ENCODE results near the gene STARD3.
A peak's percentile ranks its signal among the peaks of the same experiment; 100 is the strongest.

Gene STARD3

GRCh38 chr17:39666601-39667261 lies 29.8 kb downstream of the STARD3 start:
- H3K27ac ChIP-seq (ENCODE audit: low read depth, low read length): no peak overlapping the region
- H3K9ac ChIP-seq (ENCODE audit: low read length): no peak overlapping the region
- H3K9me3 ChIP-seq (ENCODE audit: low read length): no peaks in the 10 kb centered on the region
- no peak overlapping the region for H3K4me3 ChIP-seq (ENCODE audit: low read depth in 1 of 2, low read length in 2 of 2)
- H3K36me3 ChIP-seq (ENCODE audit: insufficient read depth, low read length): peaks cover 3% of the 10 kb centered on the region
- peaks cover 6% of the 10 kb centered on the region for H3K4me1 ChIP-seq (ENCODE audit: insufficient read depth, low read length)
- H3K27me3 ChIP-seq (ENCODE audit: control insufficient read depth in 1 of 2, insufficient read depth in 2 of 2, low read length in 2 of 2): peaks cover 25 to 68% of the 10 kb centered on the region in 2 donors

GRCh38 chr17:39667262-39667944 lies 30.5 kb downstream of the STARD3 start:
- Histone ChIP-seq H3K27ac (ENCODE audit: low read depth, low read length) (no peak overlapping the region), H3K9ac (ENCODE audit: low read length) (no peak overlapping the region), H3K9me3 (ENCODE audit: low read length) (no peaks in the 10 kb centered on the region), H3K4me1 (ENCODE audit: insufficient read depth, low read length) (peaks cover 6% of the 10 kb centered on the region), H3K4me3 (ENCODE audit: low read depth in 1 of 2, low read length in 2 of 2) (no peak overlapping the region), H3K36me3 (ENCODE audit: insufficient read depth, low read length) (no peaks in the 10 kb centered on the region), H3K27me3 (ENCODE audit: control insufficient read depth in 1 of 2, insufficient read depth in 2 of 2, low read length in 2 of 2) (peaks cover 25 to 75% of the 10 kb centered on the region in 2 donors)

- Histone ChIP-seq H3K4me3 (ENCODE audit: low read depth in 1 of 2, low read length in 2 of 2) (peak within 1 kb of the TSS; percentile 12 to 38), H3K9ac (ENCODE audit: low read length) (no peak within 1 kb of the TSS), H3K4me1 (ENCODE audit: insufficient read depth, low read length) (peaks cover 6% of the 10 kb centered on the region), H3K27ac (ENCODE audit: low read depth, low read length) (no peak within 1 kb of the TSS), H3K36me3 (ENCODE audit: insufficient read depth, low read length) (no peaks in the 10 kb centered on the region), H3K27me3 (ENCODE audit: control insufficient read depth in 1 of 2, insufficient read depth in 2 of 2, low read length in 2 of 2) (peaks cover 25 to 76% of the 10 kb centered on the region in 2 donors), H3K9me3 (ENCODE audit: low read length) (no peaks in the 10 kb centered on the region)
Measured at GRCh38 chr17:39667945-39668924, 31.3 kb downstream of the STARD3 start, which contains the start of gene PNMT. Gene PNMT (plus strand): TSS chr17:39668453. CDS start chr17:39668476, 23 bp downstream.

GRCh38 chr17:39669897-39670735 lies 33.2 kb downstream of the STARD3 start:
- peaks cover 25 to 72% of the 10 kb centered on the region in 2 donors for H3K27me3 ChIP-seq (ENCODE audit: control insufficient read depth in 1 of 2, insufficient read depth in 2 of 2, low read length in 2 of 2)
- peaks cover 6% of the 10 kb centered on the region for H3K4me1 ChIP-seq (ENCODE audit: insufficient read depth, low read length)
- H3K9me3 ChIP-seq (ENCODE audit: low read length): no peaks in the 10 kb centered on the region
- H3K4me3 ChIP-seq (ENCODE audit: low read depth in 1 of 2, low read length in 2 of 2): no peak overlapping the region
- H3K36me3 ChIP-seq (ENCODE audit: insufficient read depth, low read length): no peaks in the 10 kb centered on the region
- H3K27ac ChIP-seq (ENCODE audit: low read depth, low read length): no peak overlapping the region
- no peak overlapping the region for H3K9ac ChIP-seq (ENCODE audit: low read length)

- Histone ChIP-seq H3K4me3 (ENCODE audit: low read depth in 1 of 2, low read length in 2 of 2) (no peak overlapping the region), H3K9ac (ENCODE audit: low read length) (no peak overlapping the region), H3K27me3 (ENCODE audit: control insufficient read depth in 1 of 2, insufficient read depth in 2 of 2, low read length in 2 of 2) (peaks cover 25 to 66% of the 10 kb centered on the region in 2 donors), H3K9me3 (ENCODE audit: low read length) (no peaks in the 10 kb centered on the region), H3K27ac (ENCODE audit: low read depth, low read length) (no peak overlapping the region), H3K4me1 (ENCODE audit: insufficient read depth, low read length) (peaks cover 6% of the 10 kb centered on the region), H3K36me3 (ENCODE audit: insufficient read depth, low read length) (no peaks in the 10 kb centered on the region)
Measured at GRCh38 chr17:39670746-39671145, 33.8 kb downstream of the STARD3 start.

- no peak overlapping the region for H3K27ac ChIP-seq (ENCODE audit: low read depth, low read length)
- peaks cover 9% of the 10 kb centered on the region for H3K4me1 ChIP-seq (ENCODE audit: insufficient read depth, low read length)
- H3K27me3 ChIP-seq (ENCODE audit: control insufficient read depth in 1 of 2, insufficient read depth in 2 of 2, low read length in 2 of 2): peaks cover 19 to 55% of the 10 kb centered on the region in 2 donors
- no peak overlapping the region for H3K9ac ChIP-seq (ENCODE audit: low read length)
- H3K4me3 ChIP-seq (ENCODE audit: low read depth in 1 of 2, low read length in 2 of 2): no peak overlapping the region
- H3K9me3 ChIP-seq (ENCODE audit: low read length): no peaks in the 10 kb centered on the region
- peaks cover 5% of the 10 kb centered on the region for H3K36me3 ChIP-seq (ENCODE audit: insufficient read depth, low read length)
Measured at GRCh38 chr17:39671651-39672521, 34.9 kb downstream of the STARD3 start.

- Histone ChIP-seq H3K9me3 (ENCODE audit: low read length) (no peaks in the 10 kb centered on the region), H3K4me1 (ENCODE audit: insufficient read depth, low read length) (peaks cover 9% of the 10 kb centered on the region), H3K27ac (ENCODE audit: low read depth, low read length) (no peak overlapping the region), H3K4me3 (ENCODE audit: low read depth in 1 of 2, low read length in 2 of 2) (no peak overlapping the region), H3K36me3 (ENCODE audit: insufficient read depth, low read length) (peaks cover 9% of the 10 kb centered on the region), H3K9ac (ENCODE audit: low read length) (no peak overlapping the region), H3K27me3 (ENCODE audit: control insufficient read depth in 1 of 2, insufficient read depth in 2 of 2, low read length in 2 of 2) (peaks cover 13 to 46% of the 10 kb centered on the region in 2 donors)
Measured at GRCh38 chr17:39672522-39673334, 35.8 kb downstream of the STARD3 start.

- H3K27ac ChIP-seq (ENCODE audit: low read depth, low read length): no peak overlapping the region
- H3K4me3 ChIP-seq (ENCODE audit: low read depth in 1 of 2, low read length in 2 of 2): no peak overlapping the region
- H3K9me3 ChIP-seq (ENCODE audit: low read length): no peaks in the 10 kb centered on the region
- H3K9ac ChIP-seq (ENCODE audit: low read length): no peak overlapping the region
- H3K27me3 ChIP-seq (ENCODE audit: control insufficient read depth in 1 of 2, insufficient read depth in 2 of 2, low read length in 2 of 2): peaks cover 12 to 38% of the 10 kb centered on the region in 2 donors
- H3K4me1 ChIP-seq (ENCODE audit: insufficient read depth, low read length): peaks cover 6% of the 10 kb centered on the region
- peaks cover 9% of the 10 kb centered on the region for H3K36me3 ChIP-seq (ENCODE audit: insufficient read depth, low read length)
Measured at GRCh38 chr17:39673335-39674081, 36.6 kb downstream of the STARD3 start.

- Histone ChIP-seq H3K36me3 (ENCODE audit: insufficient read depth, low read length) (peaks cover 9% of the 10 kb centered on the region), H3K27me3 (ENCODE audit: control insufficient read depth in 1 of 2, insufficient read depth in 2 of 2, low read length in 2 of 2) (peaks cover 9 to 33% of the 10 kb centered on the region in 2 donors), H3K9me3 (ENCODE audit: low read length) (no peaks in the 10 kb centered on the region), H3K9ac (ENCODE audit: low read length) (no peak overlapping the region), H3K27ac (ENCODE audit: low read depth, low read length) (no peak overlapping the region), H3K4me3 (ENCODE audit: low read depth in 1 of 2, low read length in 2 of 2) (no peak overlapping the region), H3K4me1 (ENCODE audit: insufficient read depth, low read length) (peaks cover 3% of the 10 kb centered on the region)
Measured at GRCh38 chr17:39674179-39674578, 37.2 kb downstream of the STARD3 start.
